ENCODE measurements around the gene FANCI.
A peak's percentile ranks its signal among the peaks of the same experiment; 100 is the strongest.

FANCI gene

DNA sequence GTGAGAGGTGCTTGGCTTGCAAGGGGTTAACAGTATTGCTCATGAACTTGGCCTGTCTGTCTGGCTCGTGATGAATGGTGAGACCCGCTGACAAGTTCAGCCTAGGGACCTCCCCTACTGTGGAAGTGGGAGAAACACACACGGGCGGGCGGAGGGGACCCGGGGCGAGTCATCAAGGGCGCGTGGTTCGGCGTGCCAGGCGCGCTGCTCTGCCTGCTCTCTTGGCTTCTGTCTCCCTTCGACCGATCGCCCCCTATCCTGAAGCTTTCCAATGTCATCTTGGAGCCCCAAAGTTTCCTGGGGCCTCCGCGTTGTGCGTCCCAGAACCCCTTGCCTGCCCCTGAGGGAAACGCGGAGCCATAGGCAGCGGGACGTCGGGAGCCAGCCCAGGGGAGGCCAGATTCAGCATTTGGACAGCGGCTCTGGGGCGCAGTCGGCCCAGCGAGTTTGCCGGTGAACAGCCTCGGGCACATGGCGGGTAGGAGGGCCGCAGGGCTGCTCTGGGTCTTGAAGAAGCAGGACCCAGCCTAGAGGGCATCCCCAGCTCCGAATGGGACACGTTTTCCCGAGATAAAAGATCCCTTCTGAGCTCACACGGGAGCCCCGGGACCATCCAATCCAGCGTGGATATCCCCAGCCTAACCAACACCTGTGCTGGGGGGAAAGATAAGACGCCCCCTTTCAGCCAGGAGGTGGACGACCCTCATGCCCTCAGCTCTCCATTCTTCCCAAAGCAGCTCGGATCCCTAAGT is 117.8 kb downstream of the FANCI start:
- DNase-seq (ENCODE audit: low read depth in 2 of 2), result peak; percentile 47 to 51

- no peak for DNase-seq (ENCODE audit: low read depth in 2 of 2)
Measured at GRCh38 chr15:89362203-89363101, 118.7 kb downstream of the FANCI start.

GRCh38 chr15:89363133-89363532 is 119.4 kb downstream of the FANCI start:
- no peak for DNase-seq (ENCODE audit: low read depth in 2 of 2)

DNA sequence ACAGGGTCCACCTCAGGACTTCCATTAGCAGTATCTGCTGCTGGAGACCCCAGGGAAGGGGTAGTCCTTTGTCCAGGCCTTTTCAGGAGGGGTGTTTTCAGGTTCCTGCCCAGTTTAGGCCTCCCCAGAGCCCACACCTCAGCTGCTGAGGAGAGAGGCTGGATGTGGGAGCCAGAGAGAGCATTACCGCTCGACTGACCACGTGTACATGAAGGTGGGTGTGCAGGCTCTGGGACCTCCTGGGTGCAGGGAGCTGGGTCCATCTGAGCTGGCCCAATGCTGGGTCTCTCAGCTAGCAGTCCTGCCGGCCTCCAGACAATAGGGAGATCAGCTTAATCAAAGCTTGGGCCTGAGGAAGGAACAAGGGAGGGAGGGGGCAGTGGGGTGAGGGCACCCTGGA is 120.0 kb downstream of the FANCI start:
- no peak for DNase-seq (ENCODE audit: low read depth in 2 of 2)

GRCh38 chr15:89364341-89364740 is 120.6 kb downstream of the FANCI start:
- no peak for DNase-seq (ENCODE audit: low read depth in 2 of 2)

- no peak for DNase-seq (ENCODE audit: low read depth in 2 of 2)
Measured at GRCh38 chr15:89364741-89365450, 121.1 kb downstream of the FANCI start.

DNA sequence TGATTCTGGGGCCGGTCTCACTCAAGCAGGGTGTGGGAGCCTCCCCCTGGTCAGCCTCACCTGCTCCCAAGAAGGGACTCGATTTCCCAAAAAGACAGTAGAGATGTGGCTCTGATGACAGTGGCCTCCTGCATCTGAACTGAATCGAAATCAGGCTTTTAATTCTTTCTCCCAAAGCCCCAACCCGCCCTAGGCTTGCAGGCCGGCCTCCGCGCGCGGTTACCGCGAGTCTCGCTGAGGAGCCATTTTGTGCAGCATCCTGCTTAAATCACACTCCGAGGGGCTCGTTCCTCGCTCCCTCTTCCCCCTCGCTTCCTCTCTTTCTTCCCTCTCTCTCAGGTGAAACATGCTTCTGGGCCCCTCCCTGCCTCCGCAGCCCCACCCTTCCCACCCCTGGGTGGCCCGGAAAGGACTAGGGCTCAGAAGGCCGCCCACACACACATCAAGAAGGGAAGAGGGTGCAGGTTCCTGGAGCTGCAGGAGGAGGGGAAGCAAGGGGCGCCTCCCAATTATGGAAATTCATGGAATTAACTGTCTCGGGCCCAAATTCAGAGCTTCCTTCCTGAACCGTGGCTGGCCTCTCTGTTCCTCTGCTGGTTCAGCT is 121.8 kb downstream of the FANCI start:
- DNase-seq (ENCODE audit: low read depth in 2 of 2), result no peak
